Activated T-helper 1 cell treated with Interleukin-2 at 50 U/mL for 16 hours (primary cell): ENCODE measurements around the gene TNFAIP3.
"Not testable (repeated sequence)": the region's sequence is repeated elsewhere in the genome, so short reads cannot be mapped to it uniquely, and the experiment has no call there.

Experiments
- DNase-seq: peaks from one replicate; pipeline ENCODE4 v3.0.0-alpha.2; 2020; ENCODE audit warnings: low read depth

Gene TNFAIP3

DNA sequence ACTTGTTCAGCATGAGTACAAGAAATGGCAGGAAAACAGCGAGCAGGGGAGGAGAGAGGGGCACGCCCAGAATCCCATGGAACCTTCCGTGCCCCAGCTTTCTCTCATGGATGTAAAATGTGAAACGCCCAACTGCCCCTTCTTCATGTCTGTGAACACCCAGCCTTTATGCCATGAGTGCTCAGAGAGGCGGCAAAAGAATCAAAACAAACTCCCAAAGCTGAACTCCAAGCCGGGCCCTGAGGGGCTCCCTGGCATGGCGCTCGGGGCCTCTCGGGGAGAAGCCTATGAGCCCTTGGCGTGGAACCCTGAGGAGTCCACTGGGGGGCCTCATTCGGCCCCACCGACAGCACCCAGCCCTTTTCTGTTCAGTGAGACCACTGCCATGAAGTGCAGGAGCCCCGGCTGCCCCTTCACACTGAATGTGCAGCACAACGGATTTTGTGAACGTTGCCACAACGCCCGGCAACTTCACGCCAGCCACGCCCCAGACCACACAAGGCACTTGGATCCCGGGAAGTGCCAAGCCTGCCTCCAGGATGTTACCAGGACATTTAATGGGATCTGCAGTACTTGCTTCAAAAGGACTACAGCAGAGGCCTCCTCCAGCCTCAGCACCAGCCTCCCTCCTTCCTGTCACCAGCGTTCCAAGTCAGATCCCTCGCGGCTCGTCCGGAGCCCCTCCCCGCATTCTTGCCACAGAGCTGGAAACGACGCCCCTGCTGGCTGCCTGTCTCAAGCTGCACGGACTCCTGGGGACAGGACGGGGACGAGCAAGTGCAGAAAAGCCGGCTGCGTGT, 11.6 kb downstream of the TNFAIP3 start:
- DNase-seq: no peak

DNA sequence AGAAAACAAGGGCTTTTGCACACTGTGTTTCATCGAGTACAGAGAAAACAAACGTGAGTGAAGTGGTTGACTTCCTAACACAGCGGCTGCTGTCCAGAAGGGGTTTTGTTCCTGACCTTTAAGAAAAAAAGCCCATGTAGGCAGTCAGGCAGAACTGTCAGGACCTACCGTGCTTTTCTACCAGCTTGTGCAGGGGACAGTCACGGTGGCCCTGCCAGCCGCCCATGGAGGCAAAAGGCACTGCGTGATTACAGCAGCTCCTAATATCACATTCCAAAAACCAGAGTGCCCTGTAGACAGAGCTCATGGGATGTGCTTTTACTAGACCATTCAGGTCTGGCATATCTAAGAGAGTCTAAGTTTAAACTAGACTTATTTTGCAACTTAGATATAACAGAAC, 12.2 kb downstream of the TNFAIP3 start:
- no peak for DNase-seq

DNA sequence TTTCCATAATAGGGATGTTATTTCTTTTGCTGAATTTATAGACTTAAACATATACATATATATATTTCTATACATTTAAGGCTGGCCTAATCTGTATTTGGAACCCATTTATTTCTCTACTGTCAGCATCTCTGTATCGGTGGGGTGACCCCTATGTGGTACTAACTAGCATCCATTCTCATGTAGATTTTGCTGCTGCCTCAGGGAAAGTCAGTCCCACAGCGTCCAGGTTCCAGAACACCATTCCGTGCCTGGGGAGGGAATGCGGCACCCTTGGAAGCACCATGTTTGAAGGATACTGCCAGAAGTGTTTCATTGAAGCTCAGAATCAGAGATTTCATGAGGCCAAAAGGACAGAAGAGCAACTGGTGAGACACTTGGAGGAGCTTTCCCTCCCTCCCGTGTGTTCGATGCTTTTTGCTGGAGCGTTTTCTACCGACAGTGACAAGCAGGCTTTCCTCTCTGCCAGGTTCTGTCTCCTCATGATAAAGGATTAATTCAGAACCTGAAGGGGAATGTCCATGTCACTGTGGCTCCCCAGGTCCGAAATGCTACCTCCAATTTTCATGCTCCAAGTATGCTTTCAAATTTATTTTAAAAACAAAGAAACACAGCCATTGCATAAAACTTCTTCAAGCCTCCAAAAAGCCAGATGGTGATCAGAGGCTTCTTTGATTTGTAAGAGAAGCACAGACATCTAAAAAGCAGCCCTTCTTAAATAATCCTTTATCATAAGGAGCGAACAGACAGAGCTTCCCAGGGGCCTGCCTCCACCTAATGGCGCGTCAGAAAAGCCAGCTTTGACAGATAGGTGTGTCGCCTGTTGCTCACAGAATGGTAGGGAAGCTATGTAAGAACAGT, 13.1 kb downstream of the TNFAIP3 start:
- DNase-seq: no peak

DNA sequence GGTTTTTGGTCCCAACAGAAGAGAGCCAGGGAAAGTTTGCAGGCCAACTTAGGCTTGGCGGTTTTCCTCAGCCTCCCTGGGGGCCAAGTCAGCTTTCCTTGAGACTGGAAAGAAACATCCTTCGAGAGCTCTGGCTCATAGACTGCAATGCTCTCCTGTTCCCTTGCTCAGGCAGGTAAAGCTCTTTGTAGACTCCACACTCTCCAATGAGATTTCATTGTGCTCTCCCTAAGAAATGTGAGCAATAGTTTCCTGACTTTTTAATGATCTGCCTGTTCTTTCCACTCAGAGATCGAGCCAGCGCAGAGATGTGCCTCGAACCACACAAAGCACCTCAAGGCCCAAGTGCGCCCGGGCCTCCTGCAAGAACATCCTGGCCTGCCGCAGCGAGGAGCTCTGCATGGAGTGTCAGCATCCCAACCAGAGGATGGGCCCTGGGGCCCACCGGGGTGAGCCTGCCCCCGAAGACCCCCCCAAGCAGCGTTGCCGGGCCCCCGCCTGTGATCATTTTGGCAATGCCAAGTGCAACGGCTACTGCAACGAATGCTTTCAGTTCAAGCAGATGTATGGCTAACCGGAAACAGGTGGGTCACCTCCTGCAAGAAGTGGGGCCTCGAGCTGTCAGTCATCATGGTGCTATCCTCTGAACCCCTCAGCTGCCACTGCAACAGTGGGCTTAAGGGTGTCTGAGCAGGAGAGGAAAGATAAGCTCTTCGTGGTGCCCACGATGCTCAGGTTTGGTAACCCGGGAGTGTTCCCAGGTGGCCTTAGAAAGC, 13.9 kb downstream of the TNFAIP3 start:
- DNase-seq: no peak

DNA sequence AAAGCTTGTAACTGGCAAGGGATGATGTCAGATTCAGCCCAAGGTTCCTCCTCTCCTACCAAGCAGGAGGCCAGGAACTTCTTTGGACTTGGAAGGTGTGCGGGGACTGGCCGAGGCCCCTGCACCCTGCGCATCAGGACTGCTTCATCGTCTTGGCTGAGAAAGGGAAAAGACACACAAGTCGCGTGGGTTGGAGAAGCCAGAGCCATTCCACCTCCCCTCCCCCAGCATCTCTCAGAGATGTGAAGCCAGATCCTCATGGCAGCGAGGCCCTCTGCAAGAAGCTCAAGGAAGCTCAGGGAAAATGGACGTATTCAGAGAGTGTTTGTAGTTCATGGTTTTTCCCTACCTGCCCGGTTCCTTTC, 14.4 kb downstream of the TNFAIP3 start:
- DNase-seq: no peak

DNA sequence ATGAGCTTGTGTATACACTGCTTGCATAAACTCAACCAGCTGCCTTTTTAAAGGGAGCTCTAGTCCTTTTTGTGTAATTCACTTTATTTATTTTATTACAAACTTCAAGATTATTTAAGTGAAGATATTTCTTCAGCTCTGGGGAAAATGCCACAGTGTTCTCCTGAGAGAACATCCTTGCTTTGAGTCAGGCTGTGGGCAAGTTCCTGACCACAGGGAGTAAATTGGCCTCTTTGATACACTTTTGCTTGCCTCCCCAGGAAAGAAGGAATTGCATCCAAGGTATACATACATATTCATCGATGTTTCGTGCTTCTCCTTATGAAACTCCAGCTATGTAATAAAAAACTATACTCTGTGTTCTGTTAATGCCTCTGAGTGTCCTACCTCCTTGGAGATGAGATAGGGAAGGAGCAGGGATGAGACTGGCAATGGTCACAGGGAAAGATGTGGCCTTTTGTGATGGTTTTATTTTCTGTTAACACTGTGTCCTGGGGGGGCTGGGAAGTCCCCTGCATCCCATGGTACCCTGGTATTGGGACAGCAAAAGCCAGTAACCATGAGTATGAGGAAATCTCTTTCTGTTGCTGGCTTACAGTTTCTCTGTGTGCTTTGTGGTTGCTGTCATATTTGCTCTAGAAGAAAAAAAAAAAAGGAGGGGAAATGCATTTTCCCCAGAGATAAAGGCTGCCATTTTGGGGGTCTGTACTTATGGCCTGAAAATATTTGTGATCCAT, 15.3 kb downstream of the TNFAIP3 start:
- no peak for DNase-seq

DNA sequence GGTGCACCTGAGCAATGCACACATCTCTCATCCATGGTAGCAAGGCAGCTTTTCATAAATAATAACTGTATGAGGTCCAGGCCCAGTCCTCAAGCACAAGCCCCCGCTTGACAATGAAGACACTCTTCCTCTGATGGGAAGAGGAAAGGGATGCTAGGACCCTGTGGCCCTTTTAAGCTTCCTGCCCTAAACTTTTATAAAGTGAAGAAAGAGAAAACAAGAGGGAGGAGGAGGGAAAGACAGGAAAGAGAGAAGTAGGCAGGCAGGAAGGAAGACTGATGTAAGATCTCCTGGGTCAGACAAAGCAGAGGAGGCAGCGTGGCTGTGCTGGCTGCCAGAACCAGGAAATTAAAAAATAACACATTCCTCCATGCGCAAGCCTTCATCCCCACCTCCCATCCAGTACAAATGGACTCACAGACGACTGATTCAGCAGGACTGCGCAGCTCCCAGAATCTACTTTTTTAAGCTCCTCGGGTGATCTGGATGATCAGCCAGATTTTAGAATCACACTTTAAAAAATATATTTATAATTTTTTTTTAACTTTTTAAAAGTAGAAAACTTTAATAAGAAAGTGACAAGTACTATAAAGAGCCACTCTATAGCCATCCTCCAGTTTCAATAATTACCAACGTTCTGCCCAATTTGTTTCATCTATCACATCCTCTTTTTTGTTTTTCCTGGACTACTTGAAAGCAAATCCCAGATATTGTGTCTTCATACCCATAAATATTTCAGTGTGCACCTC, 16.5 kb downstream of the TNFAIP3 start:
- DNase-seq: no peak

DNA sequence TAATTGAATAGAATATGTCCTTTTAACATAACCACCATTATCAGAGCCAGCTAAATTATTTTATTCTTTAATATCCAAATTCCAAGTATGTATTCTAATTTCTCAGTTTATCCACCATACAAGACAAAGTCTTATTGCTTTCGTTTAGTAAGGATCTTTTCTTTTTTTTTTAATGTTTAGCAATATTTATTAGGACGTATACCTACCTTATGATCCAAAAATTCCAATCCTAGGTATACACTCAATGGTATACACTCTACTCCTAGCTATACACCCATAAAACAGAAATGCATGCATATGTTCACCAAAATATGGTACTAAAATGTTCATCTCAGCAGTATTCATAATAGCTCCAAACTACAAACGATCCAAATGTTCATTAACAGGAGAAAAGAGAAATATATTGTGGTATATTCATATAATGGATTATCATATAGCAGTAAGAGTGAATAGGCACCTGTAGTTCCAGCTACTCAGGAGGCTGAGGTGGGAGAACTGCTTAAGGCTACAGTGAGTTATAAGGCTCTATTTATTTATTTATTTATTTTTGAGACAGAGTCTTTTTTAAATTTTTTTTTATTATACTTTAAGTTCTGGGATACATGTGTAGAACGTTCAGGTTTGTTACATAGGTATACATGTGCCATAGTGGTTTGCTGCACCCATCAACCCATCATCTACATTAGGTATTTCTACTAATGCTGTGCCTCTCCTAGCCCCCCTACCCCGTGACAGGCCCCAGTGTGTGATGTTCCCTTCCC, 17.3 kb downstream of the TNFAIP3 start:
- no peak for DNase-seq

DNA sequence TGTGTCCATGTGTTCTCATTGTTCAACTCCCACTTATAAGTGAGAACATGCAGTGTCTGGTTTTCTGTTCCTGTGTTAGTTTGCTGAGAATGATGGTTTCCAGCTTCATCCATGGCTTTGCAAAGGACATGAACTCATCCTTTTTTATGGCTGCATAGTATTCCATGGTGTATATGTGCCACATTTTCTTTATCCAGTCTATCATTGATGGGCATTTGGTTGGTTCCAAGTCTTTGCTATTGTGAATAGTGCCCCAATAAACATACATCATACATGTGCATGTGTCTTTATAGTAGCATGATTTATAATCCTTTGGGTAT, 17.8 kb downstream of the TNFAIP3 start:
- not testable (repeated sequence) for DNase-seq

DNA sequence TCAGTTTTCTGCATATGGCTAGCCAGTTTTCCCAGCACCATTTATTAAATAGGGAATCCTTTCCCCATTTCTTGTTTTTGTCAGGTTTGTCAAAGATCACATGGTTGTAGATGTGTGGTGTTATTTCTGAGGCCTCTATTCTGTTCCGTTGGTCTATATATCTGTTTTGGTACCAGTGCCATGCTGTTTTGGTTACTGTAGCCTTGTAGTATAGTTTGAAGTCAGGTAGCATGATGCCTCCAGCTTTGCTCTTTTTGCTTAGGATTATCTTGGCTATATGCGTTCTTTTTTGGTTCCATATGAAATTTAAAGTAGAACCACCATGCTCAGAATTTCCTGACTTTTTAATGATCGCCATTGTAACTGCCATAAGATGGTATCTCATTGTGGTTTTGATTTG, 19.2 kb downstream of the TNFAIP3 start:
- DNase-seq: not testable (repeated sequence)

DNA sequence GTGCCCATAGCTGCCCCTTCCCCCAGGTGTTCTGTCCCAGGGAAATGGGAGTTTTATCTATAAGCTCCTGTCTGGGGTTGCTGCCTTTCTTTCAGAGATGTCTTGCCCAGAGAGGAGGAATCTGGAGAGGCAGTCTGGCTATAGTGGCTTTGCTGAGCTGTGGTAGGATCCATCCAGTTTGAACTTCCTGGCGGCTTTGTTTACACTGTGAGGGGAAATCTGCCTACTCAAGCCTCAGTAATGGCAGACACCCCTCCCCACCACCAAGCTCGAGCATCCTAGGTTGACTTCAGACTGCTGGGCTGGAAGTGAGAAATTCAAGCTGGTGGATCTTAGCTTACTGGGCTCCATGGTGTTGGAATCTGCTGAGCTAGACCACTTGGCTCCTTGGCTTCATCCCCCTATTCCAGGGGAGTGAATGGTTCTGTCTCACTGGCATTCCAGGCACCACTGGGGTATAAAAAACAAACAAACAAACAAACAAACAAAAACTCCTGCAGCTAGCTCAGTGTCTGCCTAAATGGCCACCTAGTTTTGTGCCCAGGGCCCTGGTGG, 24.0 kb downstream of the TNFAIP3 start:
- no peak for DNase-seq

DNA sequence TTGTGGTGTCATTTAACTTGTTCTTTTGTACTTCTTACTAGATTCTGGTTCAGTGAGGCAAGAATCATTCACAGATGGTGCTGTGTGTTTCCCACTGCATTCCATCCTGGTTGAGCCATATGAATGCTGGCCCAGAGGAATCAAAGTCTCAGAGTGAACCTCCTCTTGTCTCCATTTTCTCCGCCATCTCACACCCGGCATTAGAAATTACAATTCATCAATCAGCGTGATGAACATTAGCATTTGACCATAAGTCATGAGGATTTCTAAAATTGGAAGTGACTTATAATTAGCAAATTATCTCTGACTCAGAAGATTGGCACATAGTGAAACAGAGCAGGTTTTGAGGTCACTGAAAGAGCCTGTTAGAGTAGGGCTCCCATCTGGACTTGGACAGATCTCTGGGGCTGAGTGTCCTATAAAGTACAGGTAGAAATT, 25.2 kb downstream of the TNFAIP3 start:
- DNase-seq: no peak

DNA sequence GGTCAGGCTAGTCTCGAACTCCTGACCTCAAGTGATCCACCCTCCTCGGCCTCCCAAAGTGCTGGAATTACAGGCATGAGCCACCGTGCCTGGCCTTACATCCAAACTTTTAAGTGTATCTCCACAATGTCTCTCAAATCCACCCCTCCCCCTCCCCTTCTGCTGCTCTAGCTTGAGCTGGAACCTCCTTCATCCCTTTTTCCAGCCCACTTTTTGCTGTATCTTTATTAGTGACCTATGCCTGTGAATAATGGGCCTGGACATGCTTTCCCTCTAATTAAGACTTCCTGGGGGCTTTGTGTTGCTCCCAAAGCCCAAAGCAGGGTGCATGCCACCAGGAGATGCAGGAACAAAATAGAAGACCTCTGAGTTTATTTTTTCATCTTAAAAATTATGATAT, 26.1 kb downstream of the TNFAIP3 start:
- DNase-seq: no peak

DNA sequence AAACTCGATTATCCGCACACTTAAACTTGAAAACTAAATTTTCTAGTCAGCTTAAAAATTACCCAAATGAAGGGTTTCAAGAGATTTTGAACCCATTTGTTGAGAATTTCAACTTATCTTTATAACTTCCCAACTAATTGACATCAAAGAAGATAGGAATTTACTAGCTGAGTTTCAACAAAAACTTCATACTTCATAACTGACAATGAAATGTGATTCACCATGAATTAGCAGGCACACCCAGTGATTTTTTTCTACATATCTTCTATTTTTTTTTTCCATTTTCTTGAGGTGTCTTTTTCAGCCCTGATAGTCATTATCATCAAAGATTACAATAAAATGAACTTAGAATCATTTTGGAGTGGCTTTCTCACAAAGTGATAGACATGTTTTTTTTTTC, 26.7 kb downstream of the TNFAIP3 start:
- no peak for DNase-seq

DNA sequence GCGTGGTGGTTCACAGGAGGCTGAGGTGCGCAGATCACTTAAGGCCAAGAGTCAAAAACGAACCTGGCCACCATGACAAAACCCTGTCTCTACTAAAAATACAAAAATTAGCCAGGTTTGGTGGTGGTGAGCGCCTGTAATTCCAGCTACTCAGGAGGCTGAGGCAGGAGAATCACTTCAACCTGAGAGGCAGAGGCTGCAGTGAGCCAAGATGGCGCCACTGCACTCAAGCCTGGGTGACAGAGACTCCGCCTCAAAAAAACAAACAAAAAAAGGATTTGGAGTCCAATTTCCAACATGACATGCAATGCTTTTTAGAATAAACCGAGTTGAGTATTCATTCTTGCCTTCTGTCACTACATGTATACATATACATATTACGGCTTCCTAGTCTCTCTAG, 27.3 kb downstream of the TNFAIP3 start:
- DNase-seq: not testable (repeated sequence)

DNA sequence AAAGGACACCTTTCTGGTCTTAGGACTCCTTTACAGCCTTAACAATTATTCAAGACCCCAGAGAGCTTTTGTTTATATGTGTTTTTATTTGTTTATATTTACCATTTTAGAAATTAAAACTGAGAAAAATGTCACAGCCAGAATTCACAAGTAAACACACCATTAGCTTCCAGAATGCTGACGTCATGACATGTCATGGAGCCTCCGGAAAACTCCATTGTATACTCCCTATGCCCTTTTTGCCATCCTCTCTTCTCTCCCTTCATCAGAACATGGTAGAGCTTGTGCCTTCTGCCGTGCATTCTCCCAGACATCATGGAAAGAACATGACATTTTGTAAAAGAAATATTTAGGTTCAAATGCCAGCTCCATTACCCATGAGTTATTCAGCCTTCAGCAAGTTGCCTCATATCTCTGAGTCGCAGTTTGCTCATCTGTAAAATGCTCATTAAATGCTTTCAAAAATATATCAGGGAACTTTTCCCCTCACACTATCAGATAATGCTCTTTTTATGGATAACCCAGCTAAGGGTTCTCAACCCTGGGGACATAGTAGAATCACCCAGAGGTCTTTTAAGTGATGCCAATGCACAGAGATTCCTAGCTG, 27.8 kb downstream of the TNFAIP3 start:
- DNase-seq: no peak

DNA sequence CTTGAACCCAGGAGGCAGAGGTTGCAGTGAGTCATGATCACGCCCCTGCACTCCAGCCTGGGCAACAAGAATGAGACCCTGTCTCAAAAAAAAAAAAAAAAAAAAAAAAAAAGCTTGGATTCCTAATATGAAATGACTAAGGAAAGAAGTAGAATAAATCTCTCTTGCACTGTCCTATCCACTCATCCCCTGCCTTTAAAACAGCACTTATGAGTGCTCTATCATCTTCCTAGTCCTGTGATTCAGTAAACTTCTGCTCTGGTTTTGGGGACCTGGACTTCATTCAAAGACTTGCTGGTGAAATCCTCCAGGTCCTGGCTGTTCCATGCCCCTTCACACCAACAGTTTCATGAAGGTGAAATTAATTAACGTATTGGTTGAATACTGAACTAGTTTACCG, 29.6 kb downstream of the TNFAIP3 start:
- no peak for DNase-seq

DNA sequence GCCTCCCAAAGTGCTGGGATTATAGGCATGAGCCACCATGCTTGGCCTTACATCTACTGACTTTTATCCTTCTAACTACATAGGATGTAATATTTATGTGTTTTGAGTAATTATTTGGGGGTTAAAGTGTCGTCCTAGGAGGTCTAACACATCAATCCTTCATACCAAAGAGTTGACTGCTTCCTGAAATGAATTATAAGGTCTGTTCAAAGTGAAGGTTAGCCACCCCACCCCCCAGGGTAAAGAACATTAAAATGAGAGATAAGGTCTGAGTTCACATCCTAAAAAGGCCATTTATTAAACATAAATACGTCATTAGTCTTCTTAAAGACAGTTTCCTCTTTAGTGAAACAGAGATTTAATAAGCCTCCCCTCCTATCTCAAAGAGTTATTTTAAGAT, 33.8 kb downstream of the TNFAIP3 start:
- no peak for DNase-seq

DNA sequence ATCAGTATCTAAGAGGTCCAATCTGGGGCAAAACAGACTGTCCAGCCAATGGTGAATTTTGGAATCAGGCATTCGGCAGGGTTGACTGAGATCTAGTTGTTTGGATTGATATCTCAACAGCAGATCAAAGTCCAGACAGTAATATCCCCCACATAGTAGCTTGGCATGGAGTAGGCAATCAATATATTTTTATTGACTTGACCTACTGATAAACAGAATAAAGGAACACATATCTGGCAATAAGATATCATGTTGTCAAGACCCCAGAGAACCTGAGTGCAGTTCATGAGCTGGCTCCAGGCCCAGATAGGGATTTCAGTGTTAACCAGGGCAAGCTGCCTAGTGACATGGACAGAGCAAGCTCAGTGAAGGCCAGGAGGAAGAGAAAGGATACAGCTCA, 34.4 kb downstream of the TNFAIP3 start:
- DNase-seq: no peak

DNA sequence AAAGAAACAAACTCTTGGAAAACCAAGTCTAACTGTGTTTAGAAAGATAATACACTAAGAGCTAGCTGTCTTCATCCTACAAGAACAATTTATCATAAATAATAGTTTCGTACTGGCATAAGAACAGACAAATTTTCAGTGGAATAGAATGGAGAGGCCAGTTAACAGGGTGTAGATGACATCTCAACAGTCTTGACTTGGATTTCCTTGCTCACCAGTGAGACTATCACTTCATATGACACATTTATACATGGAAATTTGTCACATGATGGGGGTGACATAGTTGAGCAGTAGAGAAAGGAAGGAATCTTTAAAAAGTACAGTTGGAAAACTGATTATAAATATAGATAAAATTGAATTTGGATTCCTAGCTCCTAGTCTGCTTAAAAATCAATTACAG, 35.6 kb downstream of the TNFAIP3 start:
- no peak for DNase-seq
